HepG2 (cell line): ENCODE data around the gene TMEM267. TPM values are rescaled to one million over a fixed set of nuclear protein-coding genes. Genes with fewer than 3 reads are reported as not detected.

Experiments
- AGO1 ChIP-seq: fragments of 200-400 bp; formaldehyde crosslinking; IDR thresholded peaks from 2 replicates; pipeline ENCODE4 v1.6.1; 2017; ENCODE audit warnings: mild to moderate bottlenecking, low read depth, low read length, moderate library complexity; ENCODE audit not compliant: poor library complexity, severe bottlenecking
- AKAP8 ChIP-seq: sonication (generic); formaldehyde crosslinking; IDR thresholded peaks from 2 replicates; pipeline ENCODE4 v1.5.1; 2020; ENCODE audit warnings: mild to moderate bottlenecking, missing genetic modification reagents
- ATRX ChIP-seq: sonication (generic); formaldehyde crosslinking; IDR thresholded peaks from 2 replicates; pipeline ENCODE4 v1.4.0; 2020; ENCODE audit warnings: missing genetic modification reagents, borderline replicate concordance
- HES4 ChIP-seq: sonication (generic); formaldehyde crosslinking; IDR thresholded peaks from 2 replicates; pipeline ENCODE4 v1.9.0; 2021; ENCODE audit warnings: mild to moderate bottlenecking, missing genetic modification reagents, borderline replicate concordance
- HIVEP1 ChIP-seq: sonication (generic); formaldehyde crosslinking; IDR thresholded peaks from 2 replicates; pipeline ENCODE4 v1.4.0; 2020; ENCODE audit warnings: mild to moderate bottlenecking, missing genetic modification reagents
- ONECUT2 ChIP-seq: sonication (generic); formaldehyde crosslinking; IDR thresholded peaks from 2 replicates; pipeline ENCODE4 v1.4.0; 2020; ENCODE audit warnings: missing genetic modification reagents
- SP5 ChIP-seq: IDR thresholded peaks from 2 replicates; pipeline ENCODE4 v1.6.1; 2016; ENCODE audit warnings: low read depth, borderline replicate concordance
- SPEN ChIP-seq: sonication (generic); formaldehyde crosslinking; IDR thresholded peaks from 2 replicates; pipeline ENCODE4 v1.5.1; 2020; ENCODE audit warnings: low read depth, mild to moderate bottlenecking, missing genetic modification reagents
- ZMYM4 ChIP-seq: sonication (generic); formaldehyde crosslinking; IDR thresholded peaks from 2 replicates; pipeline ENCODE4 v1.8.1; 2023; ENCODE audit warnings: mild to moderate bottlenecking, missing genetic modification reagents
- ZNF232 ChIP-seq: sonication (generic); formaldehyde crosslinking; IDR thresholded peaks from 2 replicates; pipeline ENCODE4 v1.4.0; 2020; ENCODE audit warnings: missing genetic modification reagents, borderline replicate concordance
- ZNF672 ChIP-seq: sonication (generic); formaldehyde crosslinking; IDR thresholded peaks from 2 replicates; pipeline ENCODE4 v1.8.1; 2022; ENCODE audit warnings: missing genetic modification reagents
- ZNF678 ChIP-seq: sonication (generic); formaldehyde crosslinking; IDR thresholded peaks from 2 replicates; pipeline ENCODE4 v1.4.0; 2020; ENCODE audit warnings: mild to moderate bottlenecking, missing genetic modification reagents
- ZNF747 ChIP-seq: sonication (generic); formaldehyde crosslinking; IDR thresholded peaks from 2 replicates; pipeline ENCODE4 v1.8.1; 2023; ENCODE audit warnings: missing genetic modification reagents, mild to moderate bottlenecking, borderline replicate concordance
- polyA plus RNA-seq, 8 experiments: library from polyadenylated mRNA; depleted of rRNA in 3 of 8; stranded (reverse) in 7 of 8; unstranded in 1 of 8; fragments of >200 nt; fragmentation: Illumina TruSeq in 4 of 8; extraction: Trizol in 4 of 8; gene quantifications; 2 replicates each; pipeline versions ENCODE4 v1.2.1 to v1.2.3, GENCODE V29; 2011 to 2016; ENCODE audit warnings: low read depth in 4 of 8, missing spikeins in 1 of 8, mixed read lengths in 1 of 8; ENCODE audit not compliant: insufficient read depth in 1 of 8
- total RNA-seq, 5 experiments: library from RNA; depleted of rRNA; stranded (reverse); fragments of >200 nt; fragmentation: Illumina TruSeq; extraction: Trizol; gene quantifications; 2 replicates each; pipeline ENCODE4 v1.2.3, GENCODE V29; 2016; ENCODE audit warnings: low read depth in 1 of 5
- TF ChIP-seq, protein P1 (sequence below): sonication (generic); formaldehyde crosslinking; IDR thresholded peaks from 2 replicates; pipeline ENCODE4 v1.4.0; 2020; ENCODE audit warnings: missing genetic modification reagents, borderline replicate concordance
- TF ChIP-seq, protein P2 (sequence below): IDR thresholded peaks from 2 replicates; pipeline ENCODE4 v1.6.1; 2016; ENCODE audit warnings: mild to moderate bottlenecking
- TF ChIP-seq, protein P3 (sequence below): sonication (generic); formaldehyde crosslinking; IDR thresholded peaks from 2 replicates; pipeline ENCODE4 v1.4.0; 2020; ENCODE audit warnings: mild to moderate bottlenecking, missing genetic modification reagents
- TF ChIP-seq, protein P4 (sequence below): sonication (generic); formaldehyde crosslinking; IDR thresholded peaks from 2 replicates; pipeline ENCODE4 v1.4.0; 2020; ENCODE audit warnings: mild to moderate bottlenecking, missing genetic modification reagents
- TF ChIP-seq, protein P5 (sequence below): sonication (generic); formaldehyde crosslinking; IDR thresholded peaks from 2 replicates; pipeline ENCODE4 v1.9.0; 2022; ENCODE audit warnings: low read depth, missing genetic modification reagents

The TMEM267 gene
- total and polyA plus RNA-seq, 2 of the 13 experiments (the other 11 are each of a cell fraction or from before 2014, with no cell fraction given): 8.9 to 12.6 TPM

DNA sequence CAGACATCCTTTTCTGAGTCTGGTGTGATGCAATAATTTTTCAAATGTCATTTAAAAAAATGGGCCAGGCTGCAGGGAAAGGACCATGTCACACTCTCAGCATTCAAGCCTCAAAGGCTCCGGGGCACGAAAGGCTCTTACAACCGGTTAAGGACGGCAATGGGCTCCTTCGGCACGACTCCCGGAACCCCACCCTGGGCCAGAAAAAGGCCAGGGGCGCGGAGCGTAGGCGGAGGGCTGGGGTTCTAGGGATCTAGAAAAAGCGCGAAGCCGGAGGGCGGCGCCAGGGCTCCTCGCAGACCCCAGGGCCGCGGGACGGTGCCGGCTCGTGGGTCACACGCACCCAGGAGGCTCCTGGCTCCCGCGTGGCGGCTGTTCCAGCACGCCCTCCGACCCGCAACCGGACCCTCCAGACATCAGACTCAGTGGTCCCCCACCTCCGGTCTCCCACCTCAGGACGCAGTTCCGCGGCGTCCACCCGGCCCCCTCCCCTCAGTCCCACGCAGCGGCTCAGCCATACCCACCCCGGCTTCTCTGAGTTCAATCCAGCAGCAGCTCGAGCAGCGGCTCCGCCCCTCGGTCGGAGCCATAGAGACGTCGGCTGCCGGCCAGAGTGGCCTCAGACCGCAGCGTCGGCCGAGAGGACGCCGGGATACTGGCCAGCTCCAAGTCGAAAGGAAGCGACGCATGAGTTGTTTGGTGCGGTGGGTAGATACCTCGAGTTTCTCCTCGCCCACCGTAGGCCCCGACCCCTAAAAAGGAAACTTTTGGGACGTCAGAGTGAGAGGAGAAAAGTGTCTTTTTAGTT lies at the start of gene TMEM267 (continued):
- TF ChIP-seq ZNF678 (CRISPR knock-in tag): 0 out of 2 replicates have a peak, but pooled peaks have one; percentile 7
- TF ChIP-seq AKAP8 (CRISPR knock-in tag): no peak
- TF ChIP-seq, protein P1, sequence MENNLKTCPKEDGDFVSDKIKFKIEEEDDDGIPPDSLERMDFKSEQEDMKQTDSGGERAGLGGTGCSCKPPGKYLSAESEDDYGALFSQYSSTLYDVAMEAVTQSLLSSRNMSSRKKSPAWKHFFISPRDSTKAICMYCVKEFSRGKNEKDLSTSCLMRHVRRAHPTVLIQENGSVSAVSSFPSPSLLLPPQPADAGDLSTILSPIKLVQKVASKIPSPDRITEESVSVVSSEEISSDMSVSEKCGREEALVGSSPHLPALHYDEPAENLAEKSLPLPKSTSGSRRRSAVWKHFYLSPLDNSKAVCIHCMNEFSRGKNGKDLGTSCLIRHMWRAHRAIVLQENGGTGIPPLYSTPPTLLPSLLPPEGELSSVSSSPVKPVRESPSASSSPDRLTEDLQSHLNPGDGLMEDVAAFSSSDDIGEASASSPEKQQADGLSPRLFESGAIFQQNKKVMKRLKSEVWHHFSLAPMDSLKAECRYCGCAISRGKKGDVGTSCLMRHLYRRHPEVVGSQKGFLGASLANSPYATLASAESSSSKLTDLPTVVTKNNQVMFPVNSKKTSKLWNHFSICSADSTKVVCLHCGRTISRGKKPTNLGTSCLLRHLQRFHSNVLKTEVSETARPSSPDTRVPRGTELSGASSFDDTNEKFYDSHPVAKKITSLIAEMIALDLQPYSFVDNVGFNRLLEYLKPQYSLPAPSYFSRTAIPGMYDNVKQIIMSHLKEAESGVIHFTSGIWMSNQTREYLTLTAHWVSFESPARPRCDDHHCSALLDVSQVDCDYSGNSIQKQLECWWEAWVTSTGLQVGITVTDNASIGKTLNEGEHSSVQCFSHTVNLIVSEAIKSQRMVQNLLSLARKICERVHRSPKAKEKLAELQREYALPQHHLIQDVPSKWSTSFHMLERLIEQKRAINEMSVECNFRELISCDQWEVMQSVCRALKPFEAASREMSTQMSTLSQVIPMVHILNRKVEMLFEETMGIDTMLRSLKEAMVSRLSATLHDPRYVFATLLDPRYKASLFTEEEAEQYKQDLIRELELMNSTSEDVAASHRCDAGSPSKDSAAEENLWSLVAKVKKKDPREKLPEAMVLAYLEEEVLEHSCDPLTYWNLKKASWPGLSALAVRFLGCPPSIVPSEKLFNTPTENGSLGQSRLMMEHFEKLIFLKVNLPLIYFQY (CRISPR knock-in tag): peak; percentile 23; the same call in 1 of the 2 replicates
- no peak for TF ChIP-seq ZNF672 (CRISPR knock-in tag)
- no peak for TF ChIP-seq ATRX (CRISPR knock-in tag)
- TF ChIP-seq ZNF747 (CRISPR knock-in tag): peak; percentile 90
- no peak for TF ChIP-seq ZNF232 (CRISPR knock-in tag)
- TF ChIP-seq HIVEP1: peak; percentile 74; the same call in 1 of the 2 replicates
- TF ChIP-seq SP5 (CRISPR knock-in tag): peak; percentile 58
- peak; percentile 69 for TF ChIP-seq SPEN
- TF ChIP-seq ZMYM4 (CRISPR knock-in tag): peak; percentile 69; the same call in 1 of the 2 replicates
- TF ChIP-seq, protein P2, sequence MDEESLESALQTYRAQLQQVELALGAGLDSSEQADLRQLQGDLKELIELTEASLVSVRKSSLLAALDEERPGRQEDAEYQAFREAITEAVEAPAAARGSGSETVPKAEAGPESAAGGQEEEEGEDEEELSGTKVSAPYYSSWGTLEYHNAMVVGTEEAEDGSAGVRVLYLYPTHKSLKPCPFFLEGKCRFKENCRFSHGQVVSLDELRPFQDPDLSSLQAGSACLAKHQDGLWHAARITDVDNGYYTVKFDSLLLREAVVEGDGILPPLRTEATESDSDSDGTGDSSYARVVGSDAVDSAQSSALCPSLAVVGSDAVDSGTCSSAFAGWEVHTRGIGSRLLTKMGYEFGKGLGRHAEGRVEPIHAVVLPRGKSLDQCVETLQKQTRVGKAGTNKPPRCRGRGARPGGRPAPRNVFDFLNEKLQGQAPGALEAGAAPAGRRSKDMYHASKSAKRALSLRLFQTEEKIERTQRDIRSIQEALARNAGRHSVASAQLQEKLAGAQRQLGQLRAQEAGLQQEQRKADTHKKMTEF (CRISPR knock-in tag): peak; percentile 76
- TF ChIP-seq, protein P3, sequence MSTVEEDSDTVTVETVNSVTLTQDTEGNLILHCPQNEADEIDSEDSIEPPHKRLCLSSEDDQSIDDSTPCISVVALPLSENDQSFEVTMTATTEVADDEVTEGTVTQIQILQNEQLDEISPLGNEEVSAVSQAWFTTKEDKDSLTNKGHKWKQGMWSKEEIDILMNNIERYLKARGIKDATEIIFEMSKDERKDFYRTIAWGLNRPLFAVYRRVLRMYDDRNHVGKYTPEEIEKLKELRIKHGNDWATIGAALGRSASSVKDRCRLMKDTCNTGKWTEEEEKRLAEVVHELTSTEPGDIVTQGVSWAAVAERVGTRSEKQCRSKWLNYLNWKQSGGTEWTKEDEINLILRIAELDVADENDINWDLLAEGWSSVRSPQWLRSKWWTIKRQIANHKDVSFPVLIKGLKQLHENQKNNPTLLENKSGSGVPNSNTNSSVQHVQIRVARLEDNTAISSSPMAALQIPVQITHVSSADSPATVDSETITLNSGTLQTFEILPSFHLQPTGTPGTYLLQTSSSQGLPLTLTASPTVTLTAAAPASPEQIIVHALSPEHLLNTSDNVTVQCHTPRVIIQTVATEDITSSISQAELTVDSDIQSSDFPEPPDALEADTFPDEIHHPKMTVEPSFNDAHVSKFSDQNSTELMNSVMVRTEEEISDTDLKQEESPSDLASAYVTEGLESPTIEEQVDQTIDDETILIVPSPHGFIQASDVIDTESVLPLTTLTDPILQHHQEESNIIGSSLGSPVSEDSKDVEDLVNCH (CRISPR knock-in tag): no peak
- TF ChIP-seq, protein P4, sequence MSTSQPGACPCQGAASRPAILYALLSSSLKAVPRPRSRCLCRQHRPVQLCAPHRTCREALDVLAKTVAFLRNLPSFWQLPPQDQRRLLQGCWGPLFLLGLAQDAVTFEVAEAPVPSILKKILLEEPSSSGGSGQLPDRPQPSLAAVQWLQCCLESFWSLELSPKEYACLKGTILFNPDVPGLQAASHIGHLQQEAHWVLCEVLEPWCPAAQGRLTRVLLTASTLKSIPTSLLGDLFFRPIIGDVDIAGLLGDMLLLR: peak; percentile 83; the same call in 1 of the 2 replicates
- TF ChIP-seq HES4 (CRISPR knock-in tag): peak; percentile 70; the same call in 1 of the 2 replicates
- peak; percentile 82 for TF ChIP-seq AGO1
- no peak for TF ChIP-seq ONECUT2 (CRISPR knock-in tag)
- TF ChIP-seq, protein P5, sequence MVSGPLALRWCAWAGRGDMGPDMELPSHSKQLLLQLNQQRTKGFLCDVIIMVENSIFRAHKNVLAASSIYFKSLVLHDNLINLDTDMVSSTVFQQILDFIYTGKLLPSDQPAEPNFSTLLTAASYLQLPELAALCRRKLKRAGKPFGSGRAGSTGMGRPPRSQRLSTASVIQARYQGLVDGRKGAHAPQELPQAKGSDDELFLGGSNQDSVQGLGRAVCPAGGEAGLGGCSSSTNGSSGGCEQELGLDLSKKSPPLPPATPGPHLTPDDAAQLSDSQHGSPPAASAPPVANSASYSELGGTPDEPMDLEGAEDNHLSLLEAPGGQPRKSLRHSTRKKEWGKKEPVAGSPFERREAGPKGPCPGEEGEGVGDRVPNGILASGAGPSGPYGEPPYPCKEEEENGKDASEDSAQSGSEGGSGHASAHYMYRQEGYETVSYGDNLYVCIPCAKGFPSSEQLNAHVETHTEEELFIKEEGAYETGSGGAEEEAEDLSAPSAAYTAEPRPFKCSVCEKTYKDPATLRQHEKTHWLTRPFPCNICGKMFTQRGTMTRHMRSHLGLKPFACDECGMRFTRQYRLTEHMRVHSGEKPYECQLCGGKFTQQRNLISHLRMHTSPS (CRISPR knock-in tag): no peak; the same call in 1 of the 2 replicates
